ENCODE data around the gene CDKN1C.
"Not testable (repeated sequence)": the region's sequence is repeated elsewhere in the genome, so short reads cannot be mapped to it uniquely, and the experiment has no call there.

CDKN1C gene

DNA sequence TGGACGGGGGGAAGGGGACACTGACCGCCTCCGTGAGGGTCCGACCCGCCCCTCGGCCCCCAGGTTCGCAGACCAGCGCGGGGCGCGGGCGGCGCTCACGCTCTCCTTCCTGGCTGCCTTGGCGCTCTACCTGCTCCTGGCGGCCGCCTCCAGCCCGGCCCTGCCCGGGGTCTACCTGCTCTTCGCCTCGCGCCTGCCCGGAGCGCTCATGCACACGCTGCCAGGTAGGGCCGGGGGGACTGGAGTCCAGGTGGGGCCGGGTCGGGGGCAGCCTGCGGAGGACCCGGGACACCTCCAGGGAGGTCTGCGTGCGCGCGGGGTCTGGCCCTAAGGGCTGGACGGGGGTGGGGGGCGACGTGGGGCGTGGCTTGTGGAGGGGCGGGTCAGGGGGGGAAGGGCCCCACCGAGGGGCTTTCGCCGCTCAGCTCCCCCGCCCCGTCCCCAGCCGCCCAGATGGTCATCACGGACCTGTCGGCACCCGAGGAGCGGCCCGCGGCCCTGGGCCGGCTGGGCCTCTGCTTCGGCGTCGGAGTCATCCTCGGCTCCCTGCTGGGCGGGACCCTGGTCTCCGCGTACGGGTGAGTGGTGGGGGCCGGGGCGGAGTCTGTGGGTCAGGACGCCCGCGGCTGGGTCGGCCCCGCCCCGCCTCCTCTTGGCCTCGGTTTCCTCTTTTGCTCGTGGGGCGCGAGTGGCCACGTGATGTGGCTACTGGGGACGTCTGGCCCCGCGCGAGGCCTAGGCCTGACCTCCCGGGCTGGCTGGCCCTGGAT lies 23.7 kb upstream of the CDKN1C start:
- no peak overlapping the region for H3K4me3 ChIP-seq (ENCODE audit: low read depth, low read length)

DNA sequence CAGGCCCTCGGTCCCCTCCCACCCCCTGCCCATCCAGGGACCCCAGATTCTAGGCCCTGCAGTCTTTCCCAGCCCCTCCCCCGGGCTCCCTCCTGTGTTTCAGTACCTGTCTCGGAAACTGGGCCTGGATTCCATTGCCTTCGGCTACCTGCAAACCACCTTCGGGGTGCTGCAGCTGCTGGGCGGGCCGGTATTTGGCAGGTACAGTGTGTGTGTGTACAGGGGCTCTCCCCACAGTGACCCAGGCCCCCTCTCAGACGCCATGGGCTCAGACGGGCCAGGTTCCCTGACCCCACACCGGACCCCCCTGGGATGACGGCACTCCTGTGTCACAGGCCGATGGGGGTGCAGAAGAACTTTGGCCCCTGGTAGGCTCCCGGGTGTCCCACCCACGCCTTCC lies 22.6 kb upstream of the CDKN1C start:
- no peak overlapping the region for H3K4me3 ChIP-seq (ENCODE audit: low read depth, low read length)

DNA sequence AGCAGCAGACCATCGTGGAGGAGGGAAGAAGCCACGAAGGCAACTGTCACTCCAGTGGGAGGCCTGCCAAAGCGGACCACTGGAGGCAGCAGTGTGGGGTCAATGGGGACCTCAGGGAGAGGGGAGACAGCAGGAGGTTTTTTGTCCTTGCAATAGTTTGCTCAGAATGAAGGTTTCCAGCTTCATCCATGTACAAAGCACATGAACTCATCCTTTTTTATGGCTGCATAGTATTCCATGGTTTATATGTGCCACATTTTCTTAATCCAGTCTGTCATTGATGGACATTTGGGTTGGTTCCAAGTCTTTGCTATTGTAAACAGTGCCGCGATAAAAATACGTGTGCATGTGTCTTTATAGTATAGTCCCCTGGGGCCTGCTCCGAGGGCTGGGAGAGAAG lies 19.7 kb upstream of the CDKN1C start:
- not testable (repeated sequence) for H3K4me3 ChIP-seq (ENCODE audit: low read depth, low read length)

DNA sequence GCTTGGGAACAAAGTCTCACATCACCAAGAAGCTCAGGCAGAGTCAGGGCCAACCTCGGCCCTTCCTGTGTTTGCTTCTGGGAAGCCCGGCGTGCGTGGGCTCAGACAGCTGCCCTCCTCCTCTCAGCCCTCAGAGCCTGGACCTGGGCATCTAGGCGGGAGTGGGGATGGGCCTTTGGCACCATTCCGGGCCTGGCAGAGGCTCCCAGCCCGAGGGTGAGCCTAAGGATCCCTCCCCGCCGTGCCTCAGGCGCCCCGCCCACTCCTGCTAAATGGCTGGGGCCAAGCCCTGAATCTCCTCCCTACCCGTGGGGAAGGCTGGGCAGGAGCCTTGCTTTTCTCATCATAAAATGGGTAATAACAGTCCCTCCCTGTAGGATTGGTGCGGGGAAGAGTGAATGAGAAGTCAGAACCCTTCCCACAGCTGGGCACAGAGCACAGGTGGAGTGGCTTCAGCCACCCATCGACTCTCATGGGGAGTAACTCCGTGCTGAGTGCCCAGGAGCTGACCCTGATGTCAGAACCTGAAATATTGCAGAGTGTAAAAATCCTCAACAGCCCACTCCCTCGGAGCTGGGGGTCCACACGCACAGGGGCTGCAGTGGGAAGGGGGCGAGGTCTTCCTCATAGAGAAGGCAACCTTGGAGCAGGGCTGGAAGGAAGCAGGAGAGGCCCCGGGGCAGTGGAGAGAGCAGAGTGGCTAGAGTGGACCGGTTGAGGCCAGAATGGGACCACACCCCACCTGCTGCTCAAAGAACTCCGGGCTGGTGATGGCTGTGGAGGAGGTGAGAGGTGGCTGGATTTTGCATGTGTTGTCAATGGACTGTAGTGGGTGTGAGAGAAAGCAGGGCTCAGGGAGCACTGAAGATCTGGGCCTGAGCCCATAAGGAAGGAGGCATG lies 18.8 kb upstream of the CDKN1C start:
- no peak overlapping the region for H3K4me3 ChIP-seq (ENCODE audit: low read depth, low read length)

DNA sequence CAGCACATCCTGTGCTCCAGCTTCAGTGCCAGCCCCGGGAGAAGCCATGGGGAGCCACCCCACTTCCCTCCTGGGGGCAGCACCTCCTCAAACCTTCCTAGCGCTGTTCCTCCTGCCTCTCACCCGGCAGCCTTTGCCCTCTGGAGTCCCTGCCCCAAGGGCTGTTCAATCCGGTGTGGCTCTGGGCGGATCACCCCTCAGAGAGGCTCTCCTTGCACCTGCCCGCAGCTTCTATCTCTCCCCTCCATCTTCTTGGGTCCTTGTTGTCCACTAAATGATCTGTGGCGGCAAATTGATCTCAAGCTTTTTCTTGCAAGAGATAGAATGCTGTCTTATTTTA lies 18.1 kb upstream of the CDKN1C start:
- no peak overlapping the region for H3K4me3 ChIP-seq (ENCODE audit: low read depth, low read length)

DNA sequence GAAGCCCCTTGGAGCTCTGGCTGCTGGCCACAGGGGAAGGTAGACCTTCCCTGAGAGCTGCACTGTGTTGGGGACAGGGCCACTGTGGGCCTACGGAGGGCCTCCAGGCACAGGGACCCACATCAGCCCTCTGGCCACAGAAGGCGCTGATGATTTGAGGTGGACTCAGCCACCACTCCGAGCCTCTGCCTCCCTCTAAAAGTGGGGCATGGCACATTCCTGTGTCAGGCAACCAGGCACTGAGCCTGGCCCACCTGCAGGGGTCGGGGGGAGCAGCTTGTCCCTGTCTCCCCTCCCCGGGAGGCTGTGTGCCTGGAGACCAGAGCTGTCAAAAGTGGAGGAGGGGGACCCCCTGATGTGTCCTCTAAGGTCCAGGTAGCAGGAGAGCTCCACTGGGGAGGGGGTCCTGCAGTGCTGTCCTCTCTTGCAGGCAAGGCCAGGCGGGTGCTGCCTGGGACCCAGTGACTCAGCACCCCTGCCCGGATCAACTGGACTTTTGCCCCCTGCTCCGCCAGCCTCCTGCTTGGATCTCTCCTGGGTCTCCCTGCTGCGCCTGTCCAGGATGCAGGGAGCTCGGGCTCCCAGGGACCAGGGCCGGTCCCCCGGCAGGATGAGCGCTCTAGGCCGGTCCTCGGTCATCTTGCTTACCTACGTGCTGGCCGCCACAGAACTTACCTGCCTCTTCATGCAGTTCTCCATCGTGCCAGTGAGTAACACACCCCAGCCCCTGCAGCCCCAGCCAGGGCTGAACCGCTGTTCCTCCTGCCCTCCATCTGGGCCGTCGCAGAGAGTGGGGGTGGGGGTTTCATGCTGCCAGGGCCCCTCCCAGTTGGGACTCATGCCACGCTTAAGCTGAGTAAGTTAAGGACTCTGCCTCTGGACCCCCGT lies 17.5 kb upstream of the CDKN1C start:
- H3K4me3 ChIP-seq (ENCODE audit: low read depth, low read length), result no peak overlapping the region

DNA sequence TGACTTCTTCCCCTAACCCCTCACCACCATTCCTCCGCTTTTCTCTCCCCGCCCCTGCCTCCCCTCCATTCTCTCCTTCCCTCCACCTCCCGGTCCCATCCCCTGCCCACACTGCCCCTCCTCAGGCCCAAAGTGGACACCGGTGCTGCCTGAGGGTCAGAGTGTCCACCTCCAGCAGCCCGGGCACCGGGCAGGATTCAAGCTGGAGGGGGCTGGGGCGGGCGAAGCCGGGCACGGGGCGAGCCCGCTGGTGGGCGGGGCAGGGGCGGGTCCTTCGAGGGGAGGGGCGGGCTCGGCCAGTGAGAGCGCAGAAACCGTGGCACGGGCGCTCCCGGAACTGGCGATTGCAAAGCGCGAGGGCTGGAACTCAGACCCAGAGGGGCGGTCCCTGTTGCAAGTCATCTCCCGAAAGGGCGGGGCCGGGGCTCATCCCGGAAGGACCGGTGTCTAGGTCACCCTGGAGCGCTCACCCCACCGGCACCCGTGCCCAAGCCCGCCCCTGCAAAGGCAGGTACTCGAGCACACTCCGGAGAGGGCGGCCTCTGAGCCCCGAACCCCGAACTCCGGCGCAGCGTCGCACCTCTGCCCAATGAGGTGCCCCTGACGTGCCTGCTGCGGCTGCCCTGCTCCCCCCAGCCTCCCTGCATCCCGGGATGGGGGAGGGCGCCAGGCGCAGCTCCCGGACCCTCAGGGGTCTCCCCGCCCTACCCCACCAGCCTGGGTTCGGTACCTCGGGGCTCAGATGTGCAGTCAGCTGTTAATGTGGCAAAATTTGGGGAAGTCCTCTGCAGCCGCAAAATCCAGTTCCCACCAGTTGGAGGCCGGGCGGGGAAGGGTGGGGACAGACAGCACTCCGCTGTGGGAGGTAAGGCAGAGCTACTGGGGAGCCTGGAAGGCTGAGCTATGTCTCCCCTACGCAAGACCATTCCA lies 16.5 kb upstream of the CDKN1C start:
- H3K4me3 ChIP-seq (ENCODE audit: low read depth, low read length), result peak overlapping the region; percentile 62

DNA sequence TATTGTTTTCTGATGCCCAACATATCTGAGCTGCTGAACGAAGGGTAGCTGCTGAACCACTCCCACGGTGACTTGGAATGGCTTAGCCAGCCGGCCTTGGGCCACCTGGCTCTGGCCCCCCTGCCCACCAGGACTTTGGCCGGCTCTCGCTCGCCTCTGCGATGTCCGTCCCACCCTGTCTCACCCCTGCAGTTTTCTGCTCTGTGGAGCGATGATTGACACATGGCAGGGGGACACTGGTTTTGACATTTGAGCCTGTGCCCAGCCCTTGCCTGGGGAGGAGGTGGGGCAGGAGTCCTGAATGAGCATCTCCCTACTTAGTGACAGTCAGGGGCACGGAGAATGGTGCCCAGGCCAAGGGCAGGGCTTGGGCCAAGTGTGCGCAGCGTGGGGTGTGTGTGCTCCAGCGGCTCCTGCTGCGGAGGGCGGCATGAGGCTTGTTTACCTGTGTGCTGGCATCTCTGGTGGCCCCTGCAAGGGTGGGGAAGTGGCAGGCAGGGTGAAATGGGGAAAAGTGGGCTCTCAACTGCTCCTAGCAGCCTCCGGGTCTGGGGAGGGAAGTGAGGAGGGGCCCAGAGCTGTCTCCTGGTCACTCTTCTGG lies 15.7 kb upstream of the CDKN1C start:
- peak overlapping the region; percentile 62 for H3K4me3 ChIP-seq (ENCODE audit: low read depth, low read length)

DNA sequence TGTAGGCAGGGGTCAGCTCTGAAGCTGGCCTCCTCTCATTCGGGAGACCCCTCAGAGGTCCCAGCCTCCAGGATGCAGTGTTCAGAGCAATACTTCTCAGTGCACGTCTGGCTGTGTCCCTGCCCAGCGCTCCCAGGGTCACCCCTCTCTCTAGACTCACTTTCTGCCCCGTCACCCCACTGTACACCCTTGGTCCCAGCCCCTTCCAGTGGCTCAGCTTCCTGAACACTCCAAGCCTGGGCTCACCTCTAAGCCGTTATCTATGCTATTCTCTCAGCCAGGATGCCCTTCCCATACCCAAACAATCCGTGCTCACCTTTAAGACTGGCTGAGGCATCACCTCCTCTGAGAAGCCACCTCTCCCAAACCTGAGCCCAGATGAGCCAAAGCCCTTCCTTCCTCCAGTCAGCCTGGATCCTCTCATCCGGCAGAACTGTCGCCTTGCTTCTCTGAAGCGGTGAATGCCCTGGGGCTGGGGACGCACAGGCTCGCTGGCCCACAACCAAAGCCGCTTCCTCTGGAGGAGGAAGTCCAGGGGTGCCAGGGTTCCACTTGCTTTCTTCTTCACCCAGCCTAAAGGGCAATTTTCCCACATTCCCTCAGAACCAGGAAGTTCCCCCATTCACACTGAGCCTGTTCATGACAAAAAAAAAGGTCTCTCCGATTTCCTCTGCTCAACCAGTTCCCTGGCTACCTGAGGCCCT lies 13.7 kb upstream of the CDKN1C start:
- no peak overlapping the region for H3K4me3 ChIP-seq (ENCODE audit: low read depth, low read length)

DNA sequence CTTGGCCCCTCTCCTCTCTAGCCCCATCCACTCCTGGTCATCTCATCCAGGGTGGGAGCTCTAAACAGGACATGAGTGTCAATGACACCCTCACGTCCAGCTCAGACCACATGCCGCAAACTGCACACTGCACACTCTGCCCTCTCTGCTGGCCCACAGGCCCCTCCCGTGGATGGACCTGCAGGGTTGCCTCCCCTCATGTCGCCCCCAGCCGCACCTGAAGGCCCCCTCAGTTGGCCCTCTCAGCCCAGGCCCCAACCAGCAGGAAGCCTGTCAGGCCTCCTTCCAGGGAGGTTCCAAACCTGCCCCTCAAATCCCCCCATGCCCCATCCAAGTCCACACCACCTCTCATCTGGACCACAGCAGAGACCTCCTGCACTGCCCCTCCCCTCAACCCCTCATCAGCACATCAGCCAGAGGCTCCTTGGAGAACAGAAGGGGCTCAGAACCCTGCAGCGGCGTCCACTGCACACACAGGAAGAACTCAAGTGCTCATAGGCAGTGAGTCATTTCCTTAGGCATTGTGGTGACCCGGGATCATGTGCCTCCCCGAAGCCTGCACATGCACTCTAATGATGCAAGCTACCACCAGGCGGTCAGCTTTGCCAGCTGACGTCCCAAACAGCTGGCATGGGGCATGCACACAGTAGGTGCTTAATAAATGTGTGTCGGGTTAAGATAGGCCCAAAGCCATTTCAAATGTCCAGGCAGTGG lies 12.9 kb upstream of the CDKN1C start:
- H3K4me3 ChIP-seq (ENCODE audit: low read depth, low read length), result no peak overlapping the region

DNA sequence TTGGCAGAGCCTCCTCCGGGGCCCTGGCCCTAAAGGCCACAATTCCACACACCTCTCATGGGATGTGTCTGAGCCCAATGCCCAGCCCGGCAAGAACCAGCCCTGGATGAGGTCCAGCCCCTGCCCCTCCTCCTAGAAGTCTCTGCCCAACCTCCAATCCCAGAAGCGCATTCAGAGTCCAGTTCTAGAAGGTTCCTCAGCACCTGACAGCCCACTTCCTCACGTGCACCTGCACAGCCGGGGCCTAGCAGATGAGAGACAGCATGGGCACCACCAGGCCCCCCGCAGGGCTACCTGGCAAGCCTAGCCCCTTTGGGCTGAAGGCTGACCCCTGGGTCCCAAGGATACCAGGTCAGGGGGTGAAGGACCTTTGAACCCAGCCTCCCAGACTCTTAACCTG lies 11.5 kb upstream of the CDKN1C start:
- H3K4me3 ChIP-seq (ENCODE audit: low read depth, low read length), result no peak overlapping the region

DNA sequence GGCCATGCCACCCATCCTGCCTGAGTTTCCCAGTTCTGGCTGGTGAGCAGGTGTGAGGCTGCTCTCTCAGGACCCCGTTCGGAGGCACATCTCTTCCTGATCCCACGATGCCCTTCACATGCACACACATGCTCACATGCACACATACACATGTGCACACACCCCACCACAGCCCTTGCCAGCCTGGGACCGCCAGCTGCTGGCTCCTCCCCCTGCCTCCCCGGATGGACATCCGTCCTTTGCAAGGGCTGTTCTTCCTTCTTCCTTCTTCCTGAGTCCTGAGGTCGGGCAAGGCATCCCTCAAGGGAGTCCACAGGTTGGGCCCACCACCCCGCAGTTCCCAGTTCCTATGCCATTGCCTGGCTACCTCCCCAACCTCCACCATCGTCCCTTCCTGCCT lies 10.5 kb upstream of the CDKN1C start:
- H3K4me3 ChIP-seq (ENCODE audit: low read depth, low read length), result no peak overlapping the region

DNA sequence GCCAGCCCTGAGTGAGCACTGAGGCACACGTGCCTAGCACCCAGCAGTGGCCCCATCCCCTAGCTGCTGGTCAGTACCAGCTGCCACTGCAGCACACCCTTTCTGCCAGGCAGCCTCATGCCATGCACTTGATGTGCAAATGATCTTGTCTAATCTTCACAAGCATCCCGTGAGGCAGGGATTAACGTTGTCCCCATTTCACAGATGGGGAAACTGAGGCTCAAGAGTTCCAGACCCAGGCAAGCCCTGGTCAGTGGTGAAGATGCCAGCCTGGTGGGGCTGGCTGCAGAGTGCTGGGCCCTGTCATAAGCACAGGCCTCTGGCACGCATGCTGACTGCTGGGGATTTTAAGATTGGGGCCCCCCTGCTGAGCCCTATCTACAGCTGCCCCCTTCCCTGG lies 8.4 kb upstream of the CDKN1C start:
- H3K4me3 ChIP-seq (ENCODE audit: low read depth, low read length), result no peak overlapping the region

DNA sequence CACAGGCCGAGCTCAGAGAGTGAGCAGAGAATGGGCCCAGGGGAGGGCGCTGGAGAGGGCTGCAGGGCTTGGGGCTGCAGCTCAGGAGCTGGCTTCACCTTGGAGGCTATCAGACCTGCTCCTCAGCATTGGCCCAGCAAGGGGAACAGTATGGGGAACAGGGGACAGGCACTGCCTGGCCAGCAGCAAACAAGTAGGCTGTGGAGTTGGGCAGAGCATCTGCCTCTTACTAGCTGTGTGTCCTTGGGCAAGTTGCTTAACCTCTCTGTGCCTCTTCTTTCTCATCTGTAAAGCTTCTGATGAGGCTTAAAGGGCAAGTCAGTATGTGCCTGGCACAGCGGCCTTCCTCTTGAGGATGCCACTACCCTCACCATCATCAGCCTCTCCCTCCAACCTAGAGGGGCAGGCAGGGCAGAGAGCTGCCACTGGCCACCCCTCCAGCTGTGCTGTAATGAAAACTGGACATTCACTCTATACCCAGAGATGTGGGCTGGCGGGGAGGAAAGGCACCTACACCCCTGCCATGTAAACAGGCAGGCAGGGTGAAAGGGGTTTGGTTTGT lies 7.5 kb upstream of the CDKN1C start:
- peak overlapping the region; percentile 10 for H3K4me3 ChIP-seq (ENCODE audit: low read depth, low read length)

DNA sequence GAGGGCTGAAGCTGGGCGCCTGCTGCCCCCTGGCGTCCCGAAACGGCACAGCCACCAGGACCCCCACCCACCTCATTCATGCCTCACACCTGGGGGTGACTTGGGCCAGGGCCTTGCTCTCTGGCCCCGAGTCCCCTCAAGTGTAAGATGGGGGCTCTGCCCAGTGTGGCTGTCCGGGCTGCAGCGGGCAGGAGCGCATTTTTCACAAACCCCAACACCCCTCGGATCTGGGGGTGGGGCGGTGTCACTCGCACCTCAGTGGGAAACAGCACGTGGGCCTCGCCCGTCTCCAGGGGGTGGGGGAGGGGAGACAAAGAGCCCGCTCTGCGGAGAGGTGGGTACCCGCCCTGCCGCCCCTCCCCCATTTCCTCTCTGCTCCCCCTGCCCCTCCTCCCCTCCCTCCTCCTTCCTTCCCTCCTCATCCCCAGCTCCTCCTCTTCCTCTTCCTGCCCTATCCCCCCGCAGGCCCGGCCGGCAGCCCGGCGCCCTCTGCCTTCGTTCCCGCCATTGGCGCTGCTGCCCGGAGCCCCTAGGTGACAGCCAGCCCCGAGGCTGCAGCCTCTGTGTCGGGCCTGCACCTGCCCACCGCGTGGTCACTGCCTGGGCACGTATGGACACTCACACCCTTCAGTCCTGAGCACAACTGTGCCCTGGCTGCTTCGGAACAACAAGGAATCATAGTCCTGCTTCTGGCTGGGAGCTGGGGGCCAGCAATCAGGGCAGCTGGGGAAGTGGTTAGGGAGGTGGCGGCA lies 6.8 kb upstream of the CDKN1C start:
- H3K4me3 ChIP-seq (ENCODE audit: low read depth, low read length), result peak overlapping the region; percentile 13

DNA sequence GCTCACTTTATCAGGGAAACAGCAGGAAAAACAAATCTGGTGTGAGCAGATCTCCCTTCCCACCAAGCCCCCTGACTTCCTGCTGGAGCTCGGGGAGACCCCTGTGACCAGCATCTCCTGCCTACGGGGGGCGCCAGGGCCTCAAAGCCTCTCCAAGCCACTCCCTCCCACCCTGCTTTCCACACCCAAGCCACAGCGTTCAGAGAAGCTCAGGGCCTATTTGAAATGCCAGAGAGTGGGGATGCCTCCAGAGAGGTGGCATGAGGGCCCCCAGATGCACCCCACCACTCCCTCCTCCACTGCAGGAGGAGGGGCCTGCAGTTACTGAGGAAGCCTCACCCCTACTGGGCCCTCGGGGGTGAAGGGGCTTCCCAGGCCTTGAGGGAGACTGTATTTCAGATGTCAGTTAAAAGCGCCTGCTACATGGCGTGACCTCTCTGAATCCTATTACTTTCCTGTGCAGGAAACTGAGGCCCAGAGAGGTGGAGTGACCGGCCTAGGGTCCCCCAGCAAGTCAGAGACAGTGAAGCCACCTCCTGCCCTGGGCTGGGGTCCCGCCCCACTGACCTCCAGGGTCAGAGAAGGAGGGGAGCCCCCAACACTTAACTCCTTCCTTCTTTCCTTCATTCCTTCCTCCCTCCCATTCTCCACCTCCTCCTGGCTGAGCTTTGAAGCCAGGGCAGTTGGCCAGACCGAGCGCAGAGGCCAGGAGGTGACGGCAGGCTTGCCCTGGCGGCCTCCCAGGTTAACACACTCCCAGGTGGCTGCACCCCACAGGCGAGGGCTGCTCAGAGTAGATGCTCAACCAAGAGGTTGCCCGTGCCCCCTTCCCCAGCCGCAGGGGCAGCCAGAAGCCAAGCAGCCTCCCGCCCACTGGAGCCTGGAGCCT lies 6.0 kb upstream of the CDKN1C start:
- H3K4me3 ChIP-seq (ENCODE audit: low read depth, low read length), result no peak overlapping the region

Data from iPS-11a (cell line).